GM18951 (cell line): Measurements from ENCODE around the gene NEGR1.

Source experiments
- POLR2A ChIP-seq: IDR thresholded peaks from 4 replicates; pipeline ENCODE4 v1.6.1; 2011; ENCODE audit warnings: mild to moderate bottlenecking; ENCODE audit not compliant: insufficient read length, insufficient read depth; ENCODE audit errors: extremely low read depth
- in situ Hi-C: fragments of 300-500 bp; cut with MboI; formaldehyde crosslinking; loops from one replicate; pipeline ENCODE4 v1.12.0; 2022; ENCODE audit warnings: low sequenced_read_pairs, mixed read lengths, inconsistent platforms; ENCODE audit not compliant: unreplicated experiment

Gene NEGR1

GRCh38 chr1:71792264-71792663 lies 490.1 kb downstream of the NEGR1 start:
- in situ Hi-C loops = no loop called here
- TF ChIP-seq POLR2A = no peak

- in situ Hi-C loops = no loop called here
- TF ChIP-seq POLR2A = no peak
Observed at GRCh38 chr1:71788113-71788512, 494.2 kb downstream of the NEGR1 start.

- in situ Hi-C loops = no loop called here
- TF ChIP-seq POLR2A = no peak
Observed at GRCh38 chr1:71787699-71788098, 494.6 kb downstream of the NEGR1 start.

- TF ChIP-seq POLR2A = no peak
- in situ Hi-C loops = no loop called here
Observed at GRCh38 chr1:71786218-71786617, 496.1 kb downstream of the NEGR1 start.

- no peak for TF ChIP-seq POLR2A
- in situ Hi-C loops = no loop called here
Observed at GRCh38 chr1:71785450-71785849, 496.9 kb downstream of the NEGR1 start.

GRCh38 chr1:71785000-71785399 lies 497.3 kb downstream of the NEGR1 start:
- in situ Hi-C loops = no loop called here
- TF ChIP-seq POLR2A = no peak

- no peak for TF ChIP-seq POLR2A
- in situ Hi-C loops = no loop called here
Observed at GRCh38 chr1:71784241-71784640, 498.1 kb downstream of the NEGR1 start.

GRCh38 chr1:71783071-71783470 lies 499.3 kb downstream of the NEGR1 start:
- in situ Hi-C loops = no loop called here
- TF ChIP-seq POLR2A = no peak

GRCh38 chr1:71781450-71781849 lies 500.9 kb downstream of the NEGR1 start:
- TF ChIP-seq POLR2A = no peak
- in situ Hi-C loops = no loop called here

- no peak for TF ChIP-seq POLR2A
- in situ Hi-C loops = no loop called here
Observed at GRCh38 chr1:71780681-71781080, 501.7 kb downstream of the NEGR1 start.

- in situ Hi-C loops = no loop called here
- no peak for TF ChIP-seq POLR2A
Observed at GRCh38 chr1:71778940-71779339, 503.4 kb downstream of the NEGR1 start.

GRCh38 chr1:71777094-71777493 lies 505.2 kb downstream of the NEGR1 start:
- in situ Hi-C loops = no loop called here

GRCh38 chr1:71774705-71775104 lies 507.6 kb downstream of the NEGR1 start:
- TF ChIP-seq POLR2A = no peak
- in situ Hi-C loops = no loop called here

More at GRCh38 chr1:71777094-71777493, 505.2 kb downstream of the NEGR1 start:
- no peak for TF ChIP-seq POLR2A

GRCh38 chr1:71770121-71770520 lies 512.2 kb downstream of the NEGR1 start:
- TF ChIP-seq POLR2A = no peak

GRCh38 chr1:71766748-71767147 lies 515.6 kb downstream of the NEGR1 start:
- in situ Hi-C loops = no loop called here
- TF ChIP-seq POLR2A = no peak

More at GRCh38 chr1:71770121-71770520, 512.2 kb downstream of the NEGR1 start:
- in situ Hi-C loops = no loop called here

- in situ Hi-C loops = no loop called here
- no peak for TF ChIP-seq POLR2A
Observed at GRCh38 chr1:71762514-71763255, 519.7 kb downstream of the NEGR1 start.
